GM21786 (cell line): ENCODE data around the gene FMN1.

Experiments used
- ATAC-seq: cut with Tn5 transposase; IDR thresholded peaks from one replicate; pipeline ENCODE4 v1.9.1; 2021; ENCODE audit not compliant: unreplicated experiment

The FMN1 gene

DNA sequence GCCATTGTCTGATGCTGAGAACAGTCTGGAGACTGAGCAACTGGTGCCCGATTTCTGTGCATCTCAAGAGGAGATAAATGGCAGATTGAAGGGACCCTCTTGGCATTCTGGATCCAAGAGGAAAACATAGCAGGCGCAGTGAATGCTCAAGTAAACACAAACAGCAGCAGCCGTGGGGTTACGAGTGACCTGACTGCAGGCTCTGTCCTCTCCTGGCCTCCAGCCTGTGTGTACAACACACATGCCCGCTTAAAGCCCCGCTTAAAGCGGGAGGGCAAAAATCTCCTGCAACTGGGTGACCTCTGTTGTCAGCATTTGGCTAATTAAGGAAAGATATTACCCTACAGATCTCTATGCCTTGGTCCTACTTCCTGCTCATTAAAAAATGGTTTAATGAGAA, 356.2 kb downstream of the FMN1 start:
- ATAC-seq, result no peak

- ATAC-seq, result no peak
Measured at GRCh38 chr15:32837935-32838334, 356.6 kb downstream of the FMN1 start.

DNA sequence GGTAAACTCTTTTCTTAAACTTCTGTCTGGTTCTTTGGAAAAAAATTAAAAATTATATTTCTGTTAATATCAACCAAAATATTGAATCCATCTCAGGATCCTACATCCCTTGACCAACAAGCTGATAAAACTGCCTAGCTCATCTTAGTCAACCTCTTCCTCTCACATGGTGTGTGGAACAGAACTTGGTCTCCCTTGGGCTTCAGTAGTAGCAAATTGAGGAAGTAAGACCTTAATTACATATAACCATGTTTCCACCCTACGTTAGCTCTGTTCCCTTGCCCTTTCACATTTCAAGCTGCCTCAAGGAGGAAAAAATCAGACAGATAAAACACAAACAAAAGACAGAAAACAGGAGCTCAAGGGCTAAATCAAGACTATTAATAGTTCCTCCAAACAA, 360.4 kb downstream of the FMN1 start:
- ATAC-seq, result peak; percentile 95

- no peak for ATAC-seq
Measured at GRCh38 chr15:32833379-32833821, 361.1 kb downstream of the FMN1 start.

DNA sequence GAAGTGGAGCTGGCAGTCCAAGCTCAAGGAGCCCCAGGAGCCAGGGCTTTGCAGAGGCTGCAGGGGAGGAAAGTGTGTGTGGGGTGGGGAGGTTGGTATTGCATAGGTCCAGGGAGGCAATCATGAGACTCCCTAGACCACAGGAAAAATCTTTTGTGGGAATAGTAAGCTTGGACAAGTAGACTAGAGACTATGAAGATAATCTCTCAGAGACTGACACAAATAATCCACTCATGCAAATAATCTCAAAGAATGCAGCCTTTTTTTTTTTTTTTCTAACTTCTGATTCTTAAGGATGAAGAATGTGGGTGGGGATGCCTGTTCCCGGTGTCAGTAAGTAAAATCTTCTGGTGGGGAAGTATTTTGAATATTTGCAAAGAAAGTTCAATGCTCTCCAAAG, 363.0 kb downstream of the FMN1 start:
- no peak for ATAC-seq

- ATAC-seq, result no peak
Measured at GRCh38 chr15:32830241-32830640, 364.3 kb downstream of the FMN1 start.

DNA sequence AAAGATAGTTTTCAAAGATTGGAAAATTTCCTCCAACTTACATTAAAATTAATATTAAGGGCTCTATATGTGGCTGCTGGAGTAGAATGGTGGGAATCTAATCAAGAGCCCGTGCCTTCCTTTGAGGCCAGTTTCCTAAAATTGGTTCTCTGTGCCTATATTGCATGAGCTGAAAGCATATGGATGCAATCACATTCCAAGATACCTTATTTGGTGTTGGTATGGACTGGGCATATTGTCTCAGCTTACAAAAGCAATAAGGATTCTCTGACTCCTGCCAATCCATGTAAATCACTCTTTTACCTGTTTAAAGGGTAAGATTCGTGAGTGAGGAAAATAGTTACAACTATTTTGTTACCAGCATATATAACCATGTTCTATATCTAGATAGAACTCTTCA, 365.1 kb downstream of the FMN1 start:
- no peak for ATAC-seq

GRCh38 chr15:32828507-32829186, 365.9 kb downstream of the FMN1 start:
- ATAC-seq, result no peak

GRCh38 chr15:32826685-32827084, 367.8 kb downstream of the FMN1 start:
- no peak for ATAC-seq

DNA sequence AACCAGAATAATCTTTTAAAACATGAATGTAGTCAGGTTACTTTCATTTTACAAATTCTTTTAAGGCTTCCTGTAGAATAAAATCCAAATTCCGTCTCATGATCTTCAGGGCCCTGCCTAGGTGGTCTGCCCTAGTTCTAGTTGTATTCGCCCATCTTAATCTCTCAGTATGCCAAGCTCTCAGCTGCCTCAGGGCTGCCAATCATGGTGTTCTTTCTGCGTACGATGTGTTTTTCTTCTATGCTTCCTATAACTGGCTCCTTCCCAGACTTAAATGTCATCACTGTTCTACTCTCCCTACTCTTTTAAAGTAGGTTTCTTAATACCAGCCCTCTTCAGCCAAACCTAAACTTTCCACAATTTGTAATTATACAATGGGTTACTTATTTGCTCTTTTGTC, 369.3 kb downstream of the FMN1 start:
- no peak for ATAC-seq

DNA sequence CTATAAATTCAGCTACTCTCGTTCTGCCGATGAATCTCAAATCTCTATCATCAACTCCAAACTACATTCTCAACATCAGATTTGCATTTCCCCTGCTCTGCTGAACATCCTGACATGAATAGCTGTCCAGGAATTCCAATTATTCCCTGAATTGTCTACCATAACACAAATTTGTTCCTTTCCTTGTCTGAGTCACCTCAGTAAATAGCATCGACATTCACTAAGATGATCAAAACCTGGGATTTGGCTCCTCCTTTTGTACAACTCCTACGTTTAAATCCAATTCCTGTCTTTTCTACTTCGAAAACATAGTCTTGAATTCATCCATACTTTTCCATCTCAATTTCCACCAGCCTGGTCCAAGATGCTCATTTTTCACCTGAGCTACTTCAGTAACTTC, 369.7 kb downstream of the FMN1 start:
- ATAC-seq, result no peak

- ATAC-seq, result no peak
Measured at GRCh38 chr15:32823750-32824149, 370.8 kb downstream of the FMN1 start.

- ATAC-seq, result no peak
Measured at GRCh38 chr15:32822739-32823138, 371.8 kb downstream of the FMN1 start.

- no peak for ATAC-seq
Measured at GRCh38 chr15:32819448-32819847, 375.1 kb downstream of the FMN1 start.

GRCh38 chr15:32818758-32819447, 375.6 kb downstream of the FMN1 start:
- ATAC-seq, result no peak

GRCh38 chr15:32817577-32817976, 376.9 kb downstream of the FMN1 start:
- no peak for ATAC-seq

- ATAC-seq, result no peak
Measured at GRCh38 chr15:32807331-32807730, 387.2 kb downstream of the FMN1 start.

GRCh38 chr15:32803631-32804030, 390.9 kb downstream of the FMN1 start:
- ATAC-seq, result no peak

DNA sequence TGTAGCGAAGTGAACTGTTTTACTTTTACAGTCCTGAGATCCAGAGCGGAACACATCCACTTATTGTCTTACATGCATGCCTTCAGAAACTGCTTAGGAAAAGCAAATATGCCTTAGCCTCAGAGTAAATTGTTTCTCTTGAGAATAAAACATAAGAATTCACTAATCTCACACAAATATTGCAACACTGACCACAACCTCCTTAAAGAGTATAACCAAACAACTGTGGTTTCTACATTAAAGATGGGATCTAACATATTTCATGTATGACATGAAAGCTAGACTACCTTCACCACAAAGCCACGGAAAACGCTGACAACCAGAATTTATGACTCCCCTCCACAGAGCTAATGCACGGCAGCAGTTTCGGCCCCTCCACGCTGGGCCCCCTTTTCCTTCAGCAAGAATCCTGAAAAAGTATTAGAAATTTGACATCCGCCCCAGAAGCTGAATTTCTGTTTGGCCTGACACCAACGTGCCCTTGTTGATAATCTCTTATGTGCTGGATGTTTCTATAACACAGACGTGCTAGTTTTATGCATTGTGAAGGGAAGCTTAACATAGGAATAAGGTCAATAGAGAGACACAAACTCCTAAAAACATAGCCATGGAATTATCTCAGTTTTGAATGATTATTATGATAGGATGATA, 392.1 kb downstream of the FMN1 start:
- no peak for ATAC-seq

DNA sequence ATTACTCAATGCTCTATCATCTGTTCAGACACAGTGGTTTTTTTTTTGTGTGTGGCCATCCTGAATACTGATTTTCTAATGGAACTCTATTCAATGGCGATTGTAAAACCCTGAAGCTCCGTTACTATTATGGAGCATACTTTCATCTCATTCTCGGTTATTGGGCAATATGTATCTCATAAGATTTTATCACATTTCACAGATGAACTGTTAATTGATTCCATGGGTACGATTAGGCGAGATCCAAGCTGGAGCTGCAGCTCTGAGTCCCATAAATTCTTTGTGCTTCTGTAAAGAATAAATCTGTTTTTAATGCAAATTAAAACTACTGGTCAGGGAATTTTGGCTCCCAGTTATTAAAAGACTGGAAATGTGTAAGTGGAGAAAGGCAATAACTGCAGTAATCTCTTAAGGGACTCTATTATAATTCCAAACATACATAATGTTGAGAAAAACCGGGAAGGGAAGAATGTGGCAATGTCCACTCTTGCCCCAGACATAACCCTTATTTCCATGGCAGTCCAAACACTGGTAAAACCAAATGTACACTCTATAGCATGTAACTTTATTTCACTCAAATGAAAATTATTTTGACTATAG, 394.5 kb downstream of the FMN1 start:
- no peak for ATAC-seq

- no peak for ATAC-seq
Measured at GRCh38 chr15:32796856-32797255, 397.7 kb downstream of the FMN1 start.

- no peak for ATAC-seq
Measured at GRCh38 chr15:32794973-32795372, 399.5 kb downstream of the FMN1 start.
